Cardiac septum (tissue), 1 donor: ENCODE data around the gene R3HDM2. TPM values are rescaled to one million over a fixed set of nuclear protein-coding genes. Genes with fewer than 3 reads are reported as not detected.

ENCODE experiments used
- DNase-seq: peaks from one replicate; pipeline ENCODE4 v3.0.0-alpha.2; 2020; ENCODE audit warnings: low spot score
- intact Hi-C: fragments of 100-400 bp; cut with DNase I; formaldehyde crosslinking; loops from one replicate; pipeline ENCODE4 v1.14.0; 2022
- total RNA-seq: library from RNA; stranded (reverse); fragmentation: NEBNext Ultra II Directional; extraction: Animal tissue kit (Norgen Biotek cat#: 25700); gene quantifications from one replicate; pipeline ENCODE4 v1.2.1, GENCODE V29; 2021
- donor health status: DM: no; HTN: no; CAD: no.

The R3HDM2 gene
- total RNA-seq, 1 donor from 2014 or later, result 77.7 TPM

GRCh38 chr12:57227315-57228115, 203.3 kb downstream of the R3HDM2 start:
- no peak for DNase-seq
- intact Hi-C loops, result no loop called here

- no peak for DNase-seq
- intact Hi-C loops, result no loop called here
These were observed 204.1 kb downstream of the R3HDM2 start for GRCh38 chr12:57226588-57227314.

GRCh38 chr12:57225680-57226210, 205.1 kb downstream of the R3HDM2 start:
- intact Hi-C loops, result no loop called here
- DNase-seq, result no peak

DNA sequence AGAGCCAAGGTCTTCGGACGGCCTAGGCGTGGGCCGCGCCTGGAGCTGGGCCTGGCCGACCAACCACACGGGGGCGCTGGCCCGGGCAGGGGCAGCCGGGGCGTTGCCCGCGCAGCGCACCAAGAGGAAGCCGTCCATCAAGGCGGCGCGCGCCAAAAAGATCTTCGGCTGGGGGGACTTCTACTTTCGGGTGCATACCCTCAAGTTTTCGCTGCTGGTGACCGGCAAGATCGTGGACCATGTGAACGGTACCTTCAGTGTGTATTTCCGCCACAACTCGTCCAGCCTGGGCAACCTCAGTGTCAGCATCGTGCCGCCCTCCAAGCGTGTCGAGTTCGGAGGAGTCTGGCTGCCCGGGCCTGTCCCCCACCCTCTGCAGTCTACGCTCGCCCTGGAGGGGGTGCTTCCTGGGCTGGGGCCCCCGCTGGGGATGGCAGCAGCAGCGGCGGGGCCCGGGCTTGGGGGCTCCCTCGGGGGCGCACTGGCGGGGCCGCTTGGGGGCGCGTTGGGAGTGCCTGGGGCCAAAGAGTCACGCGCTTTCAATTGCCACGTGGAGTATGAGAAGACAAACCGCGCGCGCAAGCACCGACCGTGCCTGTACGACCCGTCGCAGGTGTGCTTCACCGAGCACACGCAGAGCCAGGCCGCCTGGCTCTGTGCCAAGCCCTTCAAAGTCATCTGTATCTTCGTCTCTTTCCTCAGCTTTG, 205.7 kb downstream of the R3HDM2 start:
- intact Hi-C loops, result no loop called here
- DNase-seq, result no peak

- intact Hi-C loops, result no loop called here
- no peak for DNase-seq
These were observed 206.4 kb downstream of the R3HDM2 start for GRCh38 chr12:57224278-57224972.

DNA sequence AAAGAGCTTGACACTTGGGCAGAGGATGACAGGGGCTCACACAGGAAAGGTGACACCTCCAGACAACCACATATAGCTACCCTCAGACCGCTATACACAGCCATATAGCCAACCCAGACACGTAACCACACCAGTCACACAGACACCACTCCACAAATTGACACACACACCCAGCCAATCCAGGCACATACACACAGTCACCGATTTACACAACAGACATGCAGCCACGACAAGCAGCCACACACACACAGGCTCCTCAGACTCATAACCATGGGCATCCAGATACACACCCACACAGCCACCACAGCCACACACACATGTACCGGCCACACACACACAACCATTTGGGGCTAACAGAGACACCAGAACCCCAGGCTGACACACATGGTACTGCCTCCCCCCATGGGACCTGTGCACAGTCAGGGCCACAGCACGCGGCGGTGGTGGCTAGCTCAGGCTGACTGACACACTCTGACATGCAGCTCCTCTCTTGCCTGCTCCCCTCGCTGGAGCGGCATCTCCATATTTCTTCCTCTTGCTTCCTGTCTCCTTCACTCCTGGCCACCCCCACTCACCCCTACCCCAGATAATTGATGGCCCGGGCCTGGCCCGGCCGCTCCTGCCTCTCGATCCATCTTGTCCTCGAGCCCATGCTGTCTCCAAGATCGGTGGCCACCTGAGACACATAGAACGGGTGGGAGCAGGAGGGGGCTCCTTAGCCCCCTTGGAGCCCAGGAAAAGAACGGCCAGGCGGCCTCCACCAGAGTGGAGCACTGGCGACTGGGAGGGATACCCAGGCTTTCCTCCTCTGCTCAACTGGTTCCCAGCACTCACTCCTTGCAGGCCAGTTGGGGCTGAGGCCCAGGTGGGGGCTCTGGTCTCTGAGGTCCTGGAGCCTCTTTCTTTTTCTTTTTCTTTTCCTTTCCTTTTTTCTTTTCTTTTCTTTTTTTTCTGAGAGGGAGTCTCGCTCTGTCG, 207.4 kb downstream of the R3HDM2 start:
- intact Hi-C loops, result no loop called here
- no peak for DNase-seq

DNA sequence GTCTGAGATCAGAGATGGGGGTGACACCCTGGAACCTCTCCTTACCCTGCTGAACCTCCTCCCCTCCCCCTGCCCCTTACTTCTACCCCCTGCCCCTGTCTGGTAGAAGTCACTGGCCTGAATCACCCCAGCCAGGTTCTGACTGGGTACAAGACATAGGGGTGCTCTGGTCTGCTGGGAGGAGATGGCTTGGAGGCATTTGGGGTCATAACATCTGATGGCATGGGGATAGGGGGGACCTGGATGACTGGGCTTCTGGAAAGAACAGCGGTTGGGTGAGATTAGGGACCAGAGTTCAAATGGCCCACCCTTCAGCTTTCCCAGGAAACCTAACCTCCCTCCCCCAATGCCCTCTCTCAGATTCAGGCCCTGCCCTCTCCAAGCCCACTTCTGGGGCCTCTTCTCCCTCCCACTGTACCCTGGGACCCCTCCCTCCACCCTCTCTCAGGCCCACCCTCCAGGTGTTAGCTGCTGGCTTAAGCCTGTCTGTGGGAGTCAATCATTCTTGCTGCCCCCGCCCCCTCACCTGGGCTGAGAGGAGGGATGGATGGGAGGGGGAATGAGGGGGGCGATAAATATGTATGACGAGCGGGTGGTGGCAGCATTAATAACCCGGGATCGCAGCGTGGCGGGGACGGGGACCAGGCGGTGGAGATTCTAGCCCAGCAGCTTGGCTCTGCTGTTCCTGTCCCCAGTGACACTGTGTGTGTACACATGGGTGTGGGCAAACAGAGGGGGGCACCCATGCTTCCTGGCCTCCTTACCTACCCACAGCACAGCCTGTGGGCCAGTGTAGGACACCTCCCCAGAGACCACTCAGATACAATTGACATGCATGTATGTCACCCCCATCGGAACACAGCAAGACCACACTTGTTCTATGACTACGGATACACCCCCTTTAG, 208.3 kb downstream of the R3HDM2 start:
- intact Hi-C loops, result no loop called here
- no peak for DNase-seq

DNA sequence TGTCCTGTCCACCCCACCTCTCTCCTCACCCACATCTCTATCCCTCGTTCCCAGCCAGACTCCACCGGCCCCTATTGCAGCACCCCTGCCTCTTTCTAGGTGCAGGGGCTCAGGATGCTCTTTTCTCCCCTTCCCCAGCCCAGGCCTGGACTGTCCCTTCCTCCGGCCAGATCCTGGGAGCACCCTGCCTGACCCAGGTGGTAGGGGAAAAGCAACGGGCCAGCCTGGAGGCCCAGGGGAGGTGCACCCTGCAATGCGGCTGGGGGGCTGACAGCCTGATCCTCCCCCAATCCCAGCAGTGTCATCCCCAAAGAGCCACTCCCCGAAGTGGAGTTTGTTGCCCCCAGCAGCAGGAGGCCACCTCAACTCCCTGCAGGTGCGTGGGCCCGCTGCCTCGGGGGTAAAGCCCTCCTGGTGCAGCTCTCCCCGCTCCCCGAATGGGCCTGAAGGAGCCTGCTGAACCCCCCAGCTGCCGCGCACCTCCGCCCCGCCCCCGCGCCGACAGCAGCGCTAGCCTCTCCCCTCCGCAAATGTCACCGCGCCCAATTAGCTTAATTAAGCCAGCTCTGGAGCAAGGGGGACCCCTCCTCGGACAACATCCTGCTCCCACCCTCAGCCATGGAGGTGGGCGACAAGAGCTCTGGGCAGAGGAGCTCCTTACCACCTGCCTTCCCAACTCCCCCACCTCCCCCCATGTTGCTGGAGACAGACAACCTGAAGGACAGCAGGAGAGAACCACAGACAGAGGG, 209.5 kb downstream of the R3HDM2 start:
- intact Hi-C loops, result no loop called here
- no peak for DNase-seq

DNA sequence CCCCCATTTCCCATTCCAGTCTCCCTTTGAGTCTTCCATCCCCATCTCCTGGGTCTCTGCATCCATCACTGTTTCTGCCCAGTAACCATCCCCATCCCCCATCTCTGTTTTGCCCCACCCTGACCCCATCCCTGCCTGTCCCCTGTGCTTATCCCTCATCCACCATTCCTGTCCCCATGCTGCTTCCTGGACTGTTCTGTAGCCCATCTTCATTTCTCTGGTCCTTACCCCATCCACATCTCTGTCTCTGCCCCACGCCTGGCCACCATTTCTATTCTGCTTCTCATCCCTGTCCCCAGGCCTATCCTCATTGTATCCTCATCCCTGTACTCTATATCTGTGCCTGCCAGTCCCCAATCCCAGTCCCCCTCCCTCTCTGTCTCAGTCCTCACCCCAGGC, 210.1 kb downstream of the R3HDM2 start:
- intact Hi-C loops, result no loop called here
- no peak for DNase-seq

DNA sequence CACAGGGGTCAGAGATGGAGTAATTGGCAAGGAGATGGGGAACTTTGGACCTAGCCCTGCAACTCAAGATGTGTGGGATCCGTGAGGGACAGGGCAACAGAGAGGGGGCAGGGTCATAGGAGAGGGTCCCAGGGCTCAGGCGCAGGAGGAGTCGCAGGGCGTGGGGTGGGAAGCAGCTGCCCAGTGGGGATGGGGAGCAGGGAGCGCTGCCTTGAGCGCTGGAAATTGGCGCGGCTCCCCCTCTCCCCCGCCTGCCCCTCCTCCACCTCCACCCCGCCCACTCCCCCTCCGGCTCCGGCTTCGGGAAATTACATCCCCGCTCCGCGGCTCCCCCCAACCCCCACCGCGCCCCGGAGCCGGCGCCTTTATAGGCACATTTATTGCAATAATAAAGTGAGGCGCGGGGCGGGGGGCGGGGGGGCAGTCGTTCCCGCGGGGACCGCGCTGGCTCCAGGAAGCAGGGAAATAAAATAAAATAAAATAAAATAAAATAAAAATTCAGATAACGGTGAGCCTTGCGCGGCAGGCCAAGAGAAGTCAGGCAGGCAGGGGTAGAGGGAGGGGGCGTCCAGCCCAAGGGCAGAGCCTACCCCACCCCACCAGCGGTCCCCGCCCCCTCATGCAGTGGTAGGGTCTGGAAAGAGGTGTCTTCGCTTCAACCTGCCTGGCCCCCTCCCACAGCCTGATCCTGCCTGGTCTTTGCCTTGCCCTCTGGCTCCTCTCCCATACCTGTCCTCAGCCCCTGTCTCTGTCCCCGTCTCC, 210.7 kb downstream of the R3HDM2 start:
- intact Hi-C loops, result no loop called here
- DNase-seq, result no peak

GRCh38 chr12:57219205-57219992, 211.4 kb downstream of the R3HDM2 start:
- no peak for DNase-seq
- intact Hi-C loops, result no loop called here

GRCh38 chr12:57218030-57218853, 212.6 kb downstream of the R3HDM2 start:
- DNase-seq, result no peak
- intact Hi-C loops, result no loop called here

- intact Hi-C loops, result loop anchor here (1.0 kb wide), 1 partner anchor 22 kb away; no protein-coding TSS in a partner anchor
- DNase-seq, result no peak
These were observed 213.6 kb downstream of the R3HDM2 start for GRCh38 chr12:57216921-57217879.
